ENCODE data around the gene CACUL1.

Gene CACUL1

GRCh38 chr10:118732245-118733165 is 22.3 kb downstream of the CACUL1 start:
- peak; percentile 35 to 51 (median 47) for DNase-seq

GRCh38 chr10:118730756-118731456 is 23.9 kb downstream of the CACUL1 start:
- no peak for DNase-seq

GRCh38 chr10:118729641-118730258 is 25.0 kb downstream of the CACUL1 start:
- peak; percentile 69 to 94 (median 80) for DNase-seq

- DNase-seq = no peak
Measured at GRCh38 chr10:118729200-118729599, 25.6 kb downstream of the CACUL1 start.

- DNase-seq = no peak
Measured at GRCh38 chr10:118725886-118726500, 28.8 kb downstream of the CACUL1 start.

GRCh38 chr10:118723466-118723865 is 31.3 kb downstream of the CACUL1 start:
- no peak for DNase-seq

GRCh38 chr10:118721539-118721876 is 33.3 kb downstream of the CACUL1 start:
- DNase-seq = no peak

- peak; percentile 70 to 89 (median 77) for DNase-seq
Measured at GRCh38 chr10:118720685-118721538, 33.9 kb downstream of the CACUL1 start.

- DNase-seq = no peak
Measured at GRCh38 chr10:118714366-118714765, 40.4 kb downstream of the CACUL1 start.

- DNase-seq = no peak
Measured at GRCh38 chr10:118712930-118713634, 41.7 kb downstream of the CACUL1 start.

GRCh38 chr10:118712080-118712479 is 42.7 kb downstream of the CACUL1 start:
- DNase-seq = no peak

- no peak for DNase-seq
Measured at GRCh38 chr10:118710487-118710886, 44.3 kb downstream of the CACUL1 start.

- no peak for DNase-seq
Measured at GRCh38 chr10:118708571-118708970, 46.2 kb downstream of the CACUL1 start.

GRCh38 chr10:118704711-118705110 is 50.1 kb downstream of the CACUL1 start:
- no peak for DNase-seq

GRCh38 chr10:118701529-118702323 is 53.0 kb downstream of the CACUL1 start:
- no peak for DNase-seq

GRCh38 chr10:118698421-118698820 is 56.3 kb downstream of the CACUL1 start:
- peak; percentile 18 to 58 (median 43) for DNase-seq

- no peak for DNase-seq
Measured at GRCh38 chr10:118694848-118695247, 59.9 kb downstream of the CACUL1 start.

GRCh38 chr10:118692872-118693271 is 61.9 kb downstream of the CACUL1 start:
- no peak for DNase-seq

GRCh38 chr10:118689070-118689858 is 65.5 kb downstream of the CACUL1 start:
- DNase-seq = no peak

- DNase-seq = no peak
Measured at GRCh38 chr10:118687472-118687871, 67.3 kb downstream of the CACUL1 start.
